Vagina (tissue), 2 donors: ENCODE data around the gene TLCD2. TPM values are rescaled to one million over a fixed set of nuclear protein-coding genes. Genes with fewer than 3 reads are reported as not detected.

Experiments
- DNase-seq, 2 donors: peaks; one replicate each; pipeline ENCODE4 v3.0.0-alpha.2; 2017; ENCODE audit errors: extremely low spot score in 2 of 2
- H3K27ac ChIP-seq: fragments of 200-600 bp; sonication (generic); one replicate; pipeline ENCODE4 v1.5.1; 2019
- H3K27me3 ChIP-seq: fragments of 200-600 bp; sonication (generic); one replicate; pipeline ENCODE4 v1.5.1; 2019
- H3K36me3 ChIP-seq, 2 donors: fragments of 200-600 bp; sonication (generic); one replicate each; pipeline ENCODE4 v1.5.1; 2017 to 2019
- H3K4me1 ChIP-seq: fragments of 200-600 bp; sonication (generic); one replicate; pipeline ENCODE4 v1.5.1; 2019
- H3K4me3 ChIP-seq, 2 donors: fragments of 200-600 bp; sonication (generic); 1 replicate in 1 of 2; 2 replicates in 1 of 2; pipeline ENCODE4 v1.5.1; 2016 to 2019
- H3K9me3 ChIP-seq: fragments of 200-600 bp; sonication (generic); one replicate; pipeline ENCODE4 v1.5.1; 2019
- CTCF ChIP-seq, 3 experiments: fragments of 450-650 bp in 2 of 3; fragments of 200-600 bp in 1 of 3; sonication (generic) in 1 of 3; IDR thresholded peaks; one replicate each; pipeline ENCODE4 v1.5.1; 2017 to 2019; ENCODE audit warnings: antibody characterized with exemption in 3 of 3, mild to moderate bottlenecking in 2 of 3, moderate library complexity in 2 of 3
- POLR2A ChIP-seq, 2 donors: fragments of 450-650 bp; IDR thresholded peaks; one replicate each; pipeline ENCODE4 v1.6.1; 2017; ENCODE audit warnings: antibody characterized with exemption in 2 of 2, mild to moderate bottlenecking in 2 of 2, moderate library complexity in 2 of 2
- POLR2AphosphoS5 ChIP-seq, 2 donors: sonication (generic); formaldehyde crosslinking; IDR thresholded peaks; one replicate each; pipeline ENCODE4 v1.9.0; 2017; ENCODE audit warnings: antibody characterized with exemption in 2 of 2, mild to moderate bottlenecking in 2 of 2, low read depth in 1 of 2; ENCODE audit not compliant: insufficient read depth in 1 of 2
- intact Hi-C: fragments of 100-400 bp; cut with DNase I; formaldehyde crosslinking; loops from one replicate; pipeline ENCODE4 v1.15.1; 2023
- total RNA-seq: library from RNA; depleted of rRNA; stranded (reverse); fragments of >200 nt; gene quantifications from one replicate; pipeline ENCODE4 v1.2.3, GENCODE V29; 2016

The TLCD2 gene
- total RNA-seq, 1 donor from 2014 or later, result 10.8 TPM

GRCh38 chr17:1714980-1715802, 5.0 kb upstream of the TLCD2 start:
- TF ChIP-seq CTCF (IDR thresholded peaks at IDR 0.05), result no peak
- TF ChIP-seq POLR2A (IDR thresholded peaks at IDR 0.05), result peak in 1 of 2 donors; percentile 54
- TF ChIP-seq POLR2AphosphoS5 (IDR thresholded peaks at IDR 0.05; ENCODE audit: insufficient read depth in 1 of 2, low read depth in 1 of 2), result peak in 1 of 2 donors; percentile 92
- peak; percentile 97 to 99 for DNase-seq
- H3K27me3 ChIP-seq, result no peaks in the 10 kb centered on the region
- intact Hi-C loops, result loop anchor here (2.0 to 10.0 kb wide), 2 partner anchors 46 to 140 kb away; no protein-coding TSS in a partner anchor
- no peaks in the 10 kb centered on the region for H3K9me3 ChIP-seq
- H3K27ac ChIP-seq, result peak overlapping the region; percentile 100
- H3K4me3 ChIP-seq, result peak overlapping the region; percentile 97 to 100
- H3K36me3 ChIP-seq, result peaks cover 0 to 5% of the 10 kb centered on the region in 2 donors
- H3K4me1 ChIP-seq, result peaks cover 46% of the 10 kb centered on the region

GRCh38 chr17:1714427-1714979, 4.3 kb upstream of the TLCD2 start:
- peak overlapping the region; percentile 97 to 100 for H3K4me3 ChIP-seq
- peak in 1 of 2 donors; percentile 96 for DNase-seq
- H3K4me1 ChIP-seq, result peaks cover 50% of the 10 kb centered on the region
- H3K27me3 ChIP-seq, result no peaks in the 10 kb centered on the region
- intact Hi-C loops, result loop anchor here (2.0 to 10.0 kb wide), 2 partner anchors 46 to 140 kb away; no protein-coding TSS in a partner anchor
- no peak for TF ChIP-seq CTCF (IDR thresholded peaks at IDR 0.05)
- peak in 1 of 2 donors; percentile 77 for TF ChIP-seq POLR2AphosphoS5 (IDR thresholded peaks at IDR 0.05; ENCODE audit: insufficient read depth in 1 of 2, low read depth in 1 of 2)
- peak in 1 of 2 donors; percentile 26 for TF ChIP-seq POLR2A (IDR thresholded peaks at IDR 0.05)
- no peaks in the 10 kb centered on the region for H3K9me3 ChIP-seq
- peak overlapping the region; percentile 100 for H3K27ac ChIP-seq
- peaks cover 0 to 5% of the 10 kb centered on the region in 2 donors for H3K36me3 ChIP-seq

GRCh38 chr17:1713878-1714426, 3.8 kb upstream of the TLCD2 start:
- TF ChIP-seq POLR2AphosphoS5 (IDR thresholded peaks at IDR 0.05; ENCODE audit: insufficient read depth in 1 of 2, low read depth in 1 of 2), result no peak
- TF ChIP-seq CTCF (IDR thresholded peaks at IDR 0.05), result peak in 1 of 3 experiments; percentile 18
- Histone ChIP-seq H3K9me3 (no peaks in the 10 kb centered on the region), H3K4me1 (peaks cover 56% of the 10 kb centered on the region), H3K4me3 (peak overlapping the region; percentile 97 to 100), H3K36me3 (peaks cover 0 to 5% of the 10 kb centered on the region in 2 donors), H3K27me3 (no peaks in the 10 kb centered on the region), H3K27ac (peak overlapping the region; percentile 100)
- peak; percentile 85 to 88 for DNase-seq
- intact Hi-C loops, result loop anchor here (2.0 to 10.0 kb wide), 3 partner anchors 29 to 139 kb away; partner anchors contain the start of gene PRPF8

GRCh38 chr17:1713160-1713877, 3.1 kb upstream of the TLCD2 start:
- DNase-seq, result peak in 1 of 2 donors; percentile 77
- peak overlapping the region; percentile 100 for H3K27ac ChIP-seq
- H3K27me3 ChIP-seq, result no peaks in the 10 kb centered on the region
- H3K4me3 ChIP-seq, result peak overlapping the region; percentile 97 to 100
- H3K4me1 ChIP-seq, result peaks cover 56% of the 10 kb centered on the region
- H3K36me3 ChIP-seq, result peaks cover 0 to 5% of the 10 kb centered on the region in 2 donors
- TF ChIP-seq CTCF (IDR thresholded peaks at IDR 0.05), result no peak
- no peak for TF ChIP-seq POLR2A (IDR thresholded peaks at IDR 0.05)
- TF ChIP-seq POLR2AphosphoS5 (IDR thresholded peaks at IDR 0.05; ENCODE audit: insufficient read depth in 1 of 2, low read depth in 1 of 2), result no peak
- H3K9me3 ChIP-seq, result no peaks in the 10 kb centered on the region
- intact Hi-C loops, result loop anchor here (2.0 to 10.0 kb wide), 2 partner anchors 29 to 139 kb away; partner anchors contain the start of gene PRPF8
